GM18870 (cell line): ENCODE results near the gene ATXN7L1.
"Not testable (repeated sequence)": the region's sequence is repeated elsewhere in the genome, so short reads cannot be mapped to it uniquely, and the experiment has no call there.

Experiments
- ATAC-seq: cut with Tn5 transposase; IDR thresholded peaks from one replicate; pipeline ENCODE4 v1.9.1; 2021; ENCODE audit warnings: moderate library complexity; ENCODE audit not compliant: unreplicated experiment

The ATXN7L1 gene

DNA sequence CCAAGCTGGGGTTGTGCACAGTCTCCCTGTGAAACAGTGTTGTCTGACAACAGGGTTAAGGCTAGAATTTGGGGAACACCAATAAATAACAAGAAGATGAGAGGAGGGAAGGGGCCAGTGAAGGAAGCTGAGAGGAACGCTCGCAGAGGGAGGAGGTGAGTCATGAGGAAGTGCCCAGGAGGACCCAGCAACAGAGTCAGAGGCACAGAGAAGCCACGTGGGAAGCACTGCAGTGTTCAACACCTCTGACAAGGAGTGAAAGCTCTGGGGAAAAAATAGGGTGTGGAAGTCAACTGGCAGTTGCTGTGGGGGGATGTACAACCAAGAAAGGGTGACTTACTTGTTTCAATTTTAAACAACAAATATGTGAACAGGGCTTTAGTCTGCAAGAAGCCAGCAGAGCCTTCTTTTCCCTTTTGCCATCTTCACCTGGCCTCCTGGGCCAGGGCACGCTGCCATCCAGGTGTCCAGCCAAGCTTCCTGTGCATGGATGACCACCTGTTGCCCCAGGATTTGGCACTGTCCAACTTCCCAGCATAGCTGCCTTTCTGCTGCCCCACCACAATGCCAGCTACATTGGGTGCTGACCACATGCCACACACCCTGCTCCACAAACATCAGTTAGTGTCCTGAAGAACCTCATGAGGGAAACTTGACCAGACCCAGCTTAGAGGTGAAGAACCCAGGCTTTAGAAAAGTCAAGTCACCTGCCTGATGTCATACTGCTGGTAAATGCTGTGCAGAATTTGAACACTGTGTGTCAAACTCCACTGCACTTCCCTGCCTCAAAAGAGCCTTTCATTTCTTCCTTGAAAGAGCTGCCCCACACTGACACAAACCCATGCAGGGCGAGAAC is 69.6 kb downstream of the ATXN7L1 start:
- ATAC-seq, result peak; percentile 29

DNA sequence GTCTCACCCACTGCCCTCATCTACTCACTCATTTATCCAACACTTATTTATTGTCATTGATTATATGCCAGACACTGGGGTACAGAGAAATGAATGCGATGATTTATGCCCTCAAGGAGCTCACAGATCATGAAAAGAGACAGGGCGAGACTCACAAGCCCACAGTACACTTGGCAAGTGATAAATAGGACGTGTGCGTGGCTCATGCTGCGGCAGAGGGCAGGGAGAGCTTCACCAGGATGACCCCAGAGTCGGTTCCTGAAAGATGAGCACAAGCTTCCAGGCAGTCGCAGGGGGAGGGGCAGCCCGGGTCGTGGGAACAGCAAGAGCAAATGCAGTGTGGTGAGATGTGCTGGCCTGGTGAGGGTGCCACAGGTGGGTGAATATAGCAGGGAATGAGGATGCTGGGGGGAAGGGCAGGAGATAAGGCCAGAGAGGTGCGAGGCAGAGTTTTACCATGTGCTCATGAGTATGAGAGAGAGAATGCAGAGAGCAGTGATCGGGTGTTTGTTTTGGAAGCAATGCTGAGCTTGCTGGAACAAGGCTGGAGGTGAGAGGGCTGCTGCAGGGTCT is 70.9 kb downstream of the ATXN7L1 start:
- no peak for ATAC-seq

DNA sequence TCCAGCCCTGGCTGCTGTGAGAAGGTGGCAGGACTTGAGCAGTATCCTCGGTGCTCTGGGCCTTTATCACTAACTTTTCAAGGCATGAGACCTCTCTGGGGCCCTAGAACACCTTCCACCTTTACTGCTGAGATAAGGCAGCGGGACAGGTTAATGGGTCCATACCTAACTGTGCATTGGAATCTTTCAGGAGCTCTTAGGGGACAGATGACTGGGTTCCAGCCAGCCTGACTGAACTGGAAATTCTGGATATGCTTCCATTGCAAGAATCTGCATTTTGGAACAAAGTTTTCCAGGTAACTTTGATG is 73.0 kb downstream of the ATXN7L1 start:
- no peak for ATAC-seq

DNA sequence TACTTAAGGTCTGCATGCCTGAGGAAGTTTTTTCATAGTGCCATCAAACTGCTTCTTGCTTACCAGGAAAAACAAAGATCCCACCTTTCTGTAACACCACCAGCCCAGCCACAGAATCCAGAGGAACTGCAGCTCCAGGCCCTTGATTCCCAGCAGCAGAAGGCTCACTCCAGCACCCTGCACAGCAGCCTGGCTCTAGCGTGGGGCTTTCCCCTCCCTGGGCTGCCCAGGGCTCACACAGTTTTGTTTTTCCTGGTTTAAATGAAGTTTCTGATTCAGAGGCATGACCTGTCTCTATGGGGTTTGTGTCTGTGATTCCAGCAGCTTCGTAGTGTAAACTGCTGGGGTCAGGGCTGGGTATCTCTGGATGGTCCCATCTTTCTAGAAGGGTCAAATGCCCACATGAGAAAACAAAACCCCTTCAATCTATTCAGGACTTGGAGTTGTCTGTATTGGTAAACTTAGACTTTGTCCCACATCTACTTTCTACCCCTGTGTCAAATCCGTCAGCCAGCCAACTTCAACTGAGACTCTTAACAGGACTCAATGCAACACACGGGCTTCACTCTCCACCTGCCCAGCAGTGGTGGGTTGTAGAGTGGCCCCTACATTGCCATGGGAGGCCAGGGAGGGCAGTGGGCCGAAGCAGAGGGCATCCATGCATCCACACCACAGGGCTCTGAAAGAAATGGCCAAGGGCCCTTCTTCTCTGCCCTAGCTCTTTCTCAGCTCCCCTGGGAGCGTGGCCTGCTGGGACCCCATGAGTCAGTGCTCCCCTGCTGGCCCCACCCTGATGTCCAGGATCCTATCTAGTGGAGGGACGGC is 73.6 kb downstream of the ATXN7L1 start:
- no peak for ATAC-seq

DNA sequence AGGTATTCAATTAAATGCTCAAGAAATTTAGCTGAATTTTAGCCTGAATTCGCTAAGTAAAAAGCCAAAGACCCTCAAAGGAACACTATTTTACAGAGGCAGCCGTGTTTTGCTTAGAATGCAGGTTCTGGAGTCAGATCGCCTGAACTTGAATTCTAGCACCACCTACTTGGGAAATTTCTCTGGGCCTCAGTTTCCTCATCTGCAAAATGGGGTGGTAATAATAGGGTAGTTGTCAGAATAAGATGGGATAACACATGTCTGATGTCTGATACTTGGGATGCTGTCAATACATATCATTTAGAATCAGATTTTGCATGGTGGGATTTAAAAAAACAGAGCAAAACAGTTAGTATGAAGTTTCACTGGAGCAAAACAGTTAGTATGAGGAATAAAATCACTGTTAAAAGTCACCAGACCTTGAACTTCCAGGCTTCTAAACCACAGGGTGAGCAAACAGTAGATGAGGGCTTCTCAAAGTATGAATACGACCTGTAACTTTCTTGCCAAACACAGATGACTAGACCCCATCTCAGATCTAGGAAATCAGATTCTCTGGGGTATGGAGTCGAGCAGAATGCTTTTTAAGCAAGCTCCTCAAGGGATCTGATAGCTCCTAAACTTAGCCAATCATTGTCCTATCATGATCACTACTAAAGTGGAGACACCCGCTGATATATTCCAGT is 75.4 kb downstream of the ATXN7L1 start:
- ATAC-seq, result no peak

DNA sequence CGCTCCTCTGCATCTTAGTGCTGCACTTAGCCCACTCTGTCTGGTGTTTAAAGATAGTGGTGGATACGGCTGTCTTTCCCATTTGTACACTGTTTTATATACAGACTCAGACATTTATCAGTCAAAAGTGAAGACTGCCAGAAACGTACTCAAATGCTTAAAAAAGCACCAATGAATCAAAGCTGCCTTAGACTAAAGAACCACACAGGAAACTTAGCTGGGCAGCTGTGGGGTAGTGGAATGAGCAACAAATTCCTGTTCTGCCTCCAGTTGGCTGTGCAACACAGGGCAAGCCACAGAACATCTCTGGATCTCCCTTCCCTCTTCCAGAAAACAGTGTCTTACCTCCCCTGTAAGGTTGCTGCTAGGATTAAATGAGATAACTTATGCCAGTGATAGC is 76.0 kb downstream of the ATXN7L1 start:
- peak; percentile 61 for ATAC-seq

DNA sequence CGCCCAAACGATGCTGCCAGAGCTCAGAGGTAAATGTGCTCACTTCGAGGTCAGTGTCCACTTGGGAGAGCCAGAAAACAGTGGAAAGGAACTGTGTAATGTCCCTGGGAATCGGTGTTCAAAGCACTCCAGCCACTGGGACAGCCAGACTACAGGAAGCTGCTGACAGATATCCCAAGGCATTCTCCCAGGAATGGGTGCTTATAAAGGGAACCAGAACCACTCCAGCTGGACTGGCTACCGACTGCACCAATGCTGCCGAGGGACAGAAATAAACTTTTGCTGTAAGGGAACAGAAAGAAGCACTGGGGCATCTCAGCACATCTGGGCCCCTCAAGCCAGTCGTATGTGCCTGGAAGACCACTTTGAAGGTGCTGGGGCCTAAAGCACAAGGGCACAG is 76.7 kb downstream of the ATXN7L1 start:
- no peak for ATAC-seq

DNA sequence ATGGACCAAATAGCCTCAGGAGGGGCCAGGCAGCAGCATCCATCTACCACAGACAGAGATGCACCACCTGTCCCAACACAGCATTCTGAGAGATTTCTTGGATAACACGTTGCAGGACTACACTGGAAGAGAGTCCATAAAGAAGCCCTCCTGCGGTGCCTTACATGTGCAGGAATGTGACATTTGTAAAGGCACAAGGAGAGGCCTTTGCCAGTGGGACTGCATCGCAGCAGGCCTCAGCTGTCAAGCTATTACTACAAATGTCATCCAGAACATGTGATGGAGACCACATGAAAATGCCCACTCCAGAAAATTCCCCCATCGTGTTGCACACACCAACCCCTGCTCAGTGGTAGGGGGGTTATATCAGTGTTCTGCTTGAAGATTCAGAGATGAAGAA is 77.4 kb downstream of the ATXN7L1 start:
- ATAC-seq, result no peak

DNA sequence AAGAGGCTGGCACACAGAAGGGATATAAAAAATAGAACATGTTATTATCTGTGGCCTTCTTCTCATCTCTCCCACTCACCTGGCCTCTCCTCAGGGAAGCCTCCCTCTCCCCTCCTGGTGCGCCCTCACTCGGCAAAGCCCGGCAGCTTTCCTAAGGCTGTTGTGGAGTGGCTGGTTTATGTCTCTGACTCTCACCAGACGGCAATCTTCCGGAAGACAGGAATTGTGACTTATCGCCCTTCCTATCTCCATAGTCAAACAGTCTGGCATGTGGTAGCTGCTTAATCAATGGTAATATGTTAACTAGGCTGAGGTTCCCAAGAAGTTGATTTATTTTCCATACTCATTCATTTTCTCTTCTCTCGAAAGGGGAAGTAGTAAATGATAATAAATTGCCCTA is 78.7 kb downstream of the ATXN7L1 start:
- no peak for ATAC-seq

DNA sequence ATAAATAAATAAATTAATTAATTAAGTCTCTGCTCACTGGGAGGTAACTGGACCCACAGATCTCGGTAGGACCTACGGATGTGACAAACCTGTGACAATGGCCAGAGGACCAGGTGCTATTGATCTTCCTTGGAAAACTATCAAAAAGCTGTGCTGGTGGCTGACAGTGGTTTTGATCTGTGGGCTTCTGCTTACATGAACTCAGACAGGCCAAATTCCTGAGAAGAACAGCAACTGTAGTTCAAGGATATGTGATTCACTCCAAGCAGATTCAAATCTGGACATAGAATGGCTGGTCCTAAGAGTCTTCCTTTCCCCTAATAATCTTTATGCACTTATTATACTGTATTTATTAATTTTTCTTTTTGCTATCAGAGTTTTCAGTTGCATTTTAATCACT is 80.0 kb downstream of the ATXN7L1 start:
- ATAC-seq, result no peak

DNA sequence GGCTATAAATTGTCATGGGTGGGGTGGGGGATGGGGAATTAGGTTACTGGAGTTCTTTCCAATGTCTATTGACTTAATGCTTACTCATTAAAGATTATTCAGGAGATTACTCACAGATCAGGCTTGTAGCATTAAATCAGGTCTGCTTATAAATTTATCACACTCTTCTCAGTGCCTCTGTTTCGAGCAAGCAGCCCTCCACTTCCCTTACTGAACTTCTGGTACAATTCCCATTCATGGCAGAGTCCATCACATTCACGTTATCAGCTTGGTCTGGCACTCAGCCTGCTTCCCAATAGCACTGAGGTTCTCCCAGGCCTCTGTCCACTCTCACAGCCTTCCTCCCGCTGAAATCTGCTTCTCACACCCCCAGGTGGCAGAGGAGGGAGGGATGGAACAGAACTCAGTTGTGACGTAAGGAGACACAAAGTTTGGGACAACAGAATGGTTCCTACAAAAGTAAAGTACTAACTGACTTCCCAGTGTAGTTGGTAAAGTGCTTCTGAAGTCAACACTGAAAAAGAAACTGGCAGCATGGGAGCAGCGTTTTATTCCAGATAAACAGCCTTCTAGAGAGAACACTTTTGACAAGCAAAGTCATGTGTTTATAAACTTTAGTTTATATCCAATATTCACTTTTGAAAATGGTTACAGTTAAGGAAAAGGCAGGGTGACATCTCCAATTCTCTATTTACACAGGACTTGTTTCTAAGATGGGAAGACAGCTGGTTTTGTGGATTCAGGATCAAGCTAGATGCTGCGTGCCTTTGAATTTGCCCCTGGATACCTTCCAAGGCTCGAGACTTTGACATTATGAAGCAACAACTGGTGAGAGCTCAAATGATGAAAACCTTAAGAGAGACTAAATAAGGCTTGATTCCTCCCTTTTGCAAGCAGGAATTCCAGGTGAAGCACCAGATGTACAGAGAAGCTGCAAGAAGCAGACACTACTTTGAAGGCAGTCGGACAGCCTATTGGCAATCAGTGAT is 81.4 kb downstream of the ATXN7L1 start:
- ATAC-seq, result no peak

DNA sequence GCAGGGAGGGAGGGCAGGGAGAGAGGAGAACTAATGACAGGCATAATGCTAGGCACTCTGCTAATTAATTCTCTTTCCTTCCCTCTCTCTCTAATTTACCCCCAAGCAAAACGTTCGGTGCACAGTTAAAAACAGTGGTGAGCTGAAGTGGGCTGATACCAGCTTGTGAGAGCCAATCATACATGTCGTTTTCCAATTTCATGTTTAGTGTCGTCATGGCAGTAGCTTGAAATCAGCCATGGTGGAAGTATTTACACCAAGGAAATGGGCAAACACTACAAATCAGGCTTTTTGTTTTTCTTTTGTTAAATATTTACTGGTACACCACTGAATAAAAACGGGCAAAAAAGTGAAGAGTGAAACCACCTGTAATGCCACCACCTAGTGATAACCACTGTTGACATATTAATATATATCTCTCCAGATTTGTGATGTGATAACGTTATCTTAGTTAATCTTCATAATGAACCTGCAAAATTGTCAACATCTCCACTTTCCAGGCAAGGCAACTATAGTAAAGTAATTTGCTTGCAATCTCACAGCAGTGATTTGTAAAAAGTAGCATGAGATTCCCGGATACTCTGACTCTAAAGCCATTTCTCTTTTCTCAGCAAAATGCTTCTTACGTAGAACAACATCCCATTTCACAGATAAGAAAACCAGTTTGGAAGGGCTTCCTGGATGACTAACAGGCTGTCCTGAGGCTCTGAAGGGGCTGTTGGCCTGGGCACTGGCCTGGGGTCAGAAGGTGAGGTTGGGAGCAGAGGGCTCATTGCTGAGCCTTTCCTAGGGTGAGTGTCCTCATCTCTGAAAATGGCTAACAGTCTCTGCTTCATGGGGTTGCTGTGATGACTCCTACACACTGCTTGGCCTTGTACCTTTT is 83.7 kb downstream of the ATXN7L1 start:
- ATAC-seq, result no peak

DNA sequence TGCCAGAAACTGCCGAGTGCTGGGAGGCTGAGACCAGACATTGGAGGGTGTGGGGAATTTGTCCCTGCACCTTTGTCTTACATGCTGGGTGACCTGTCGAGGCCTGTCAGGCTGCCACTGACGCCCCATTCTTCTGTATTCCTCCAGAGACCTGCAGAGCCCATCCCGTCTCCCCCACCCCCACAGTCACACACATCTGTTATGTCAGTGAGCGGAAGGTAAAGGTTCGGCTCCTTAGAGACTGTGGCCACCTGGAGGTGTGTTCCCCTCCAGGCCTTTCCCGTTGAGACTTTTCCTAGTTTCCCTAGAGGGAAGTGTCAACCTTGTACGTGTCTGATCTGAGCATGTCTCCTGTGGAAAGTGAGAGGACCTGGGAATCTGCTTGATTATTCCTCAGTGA is 84.5 kb downstream of the ATXN7L1 start:
- ATAC-seq, result no peak

DNA sequence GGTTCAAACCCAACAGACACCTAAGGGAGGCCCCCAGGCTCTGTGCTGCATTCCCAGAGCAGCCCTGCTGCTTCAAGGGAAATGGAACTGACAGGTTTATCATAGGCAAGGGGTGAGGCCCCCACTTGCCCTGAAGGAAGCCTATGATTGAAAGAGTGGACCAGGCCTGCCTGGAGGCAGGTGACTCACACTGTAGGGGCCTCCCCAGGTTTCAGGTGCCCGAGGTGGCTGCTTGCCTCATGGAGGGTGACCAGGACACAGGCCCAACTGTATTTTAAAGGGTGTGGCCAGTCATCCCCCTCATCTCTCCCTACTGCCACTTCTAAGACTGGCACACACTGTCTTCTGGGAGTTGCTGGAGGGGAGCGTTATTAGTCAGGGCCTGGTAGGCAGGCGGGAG is 85.4 kb downstream of the ATXN7L1 start:
- ATAC-seq, result no peak

DNA sequence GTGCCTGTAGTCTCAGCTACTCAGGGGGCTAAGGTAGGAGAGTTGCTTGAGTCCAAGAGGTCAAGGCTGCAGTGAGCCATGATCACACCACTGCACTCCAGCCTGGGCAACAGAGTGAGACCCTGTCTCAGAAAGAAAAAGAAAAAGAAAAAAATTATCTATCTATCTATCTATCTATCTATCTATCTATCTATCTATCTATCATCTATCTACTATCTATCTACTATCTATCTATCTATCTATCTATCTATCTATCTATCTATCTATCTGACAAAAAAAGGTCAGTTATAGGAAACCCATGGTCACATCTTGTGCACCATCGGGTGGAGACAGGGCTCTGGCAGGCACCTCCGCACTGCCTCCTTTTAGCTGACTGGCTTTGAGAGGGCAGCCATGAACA is 85.9 kb downstream of the ATXN7L1 start:
- not testable (repeated sequence) for ATAC-seq

DNA sequence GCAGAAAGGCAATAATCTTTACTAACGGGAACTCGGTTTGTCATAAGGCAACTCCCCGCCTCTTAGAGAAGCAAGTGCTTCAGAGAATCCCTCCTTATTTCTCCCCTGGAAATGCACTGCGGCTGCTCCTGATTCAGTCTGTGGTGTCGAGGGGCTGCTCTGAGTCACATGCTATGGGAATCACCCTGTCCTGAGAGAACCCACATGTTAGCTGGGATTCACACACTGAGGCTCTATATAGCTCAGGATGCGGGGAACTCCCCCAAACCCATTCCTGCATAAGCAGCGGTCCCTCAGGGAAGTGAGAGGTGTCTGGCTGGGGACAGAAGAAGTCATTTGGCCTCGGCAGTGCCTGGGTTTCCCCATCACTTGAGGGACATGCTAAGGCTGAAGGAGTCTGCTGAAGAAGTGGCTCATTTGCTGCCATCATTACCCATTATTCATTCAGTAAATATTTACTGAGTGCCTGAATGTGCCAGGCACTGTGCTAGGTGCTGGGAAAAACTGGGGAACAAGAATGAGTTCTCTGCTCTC is 87.5 kb downstream of the ATXN7L1 start:
- no peak for ATAC-seq

DNA sequence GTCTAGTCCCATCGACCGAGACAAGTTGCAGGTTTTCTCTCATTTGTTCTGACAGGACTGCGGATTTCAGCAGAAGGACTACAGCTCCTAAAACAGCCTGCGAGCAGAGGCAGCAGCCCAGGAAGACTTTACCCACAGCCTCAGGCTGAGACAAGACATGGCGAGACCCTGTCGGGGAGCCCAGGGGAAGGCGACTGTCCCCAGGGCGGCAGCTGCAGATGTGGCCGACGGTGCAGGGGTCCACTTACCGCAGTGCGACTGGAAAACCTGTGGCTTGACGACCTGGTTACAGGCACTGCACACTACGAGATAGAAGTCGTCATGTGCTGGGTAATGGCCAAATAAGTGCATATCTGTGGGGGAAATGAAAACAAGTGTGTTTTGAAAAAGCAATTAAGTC is 88.0 kb downstream of the ATXN7L1 start:
- ATAC-seq, result no peak

DNA sequence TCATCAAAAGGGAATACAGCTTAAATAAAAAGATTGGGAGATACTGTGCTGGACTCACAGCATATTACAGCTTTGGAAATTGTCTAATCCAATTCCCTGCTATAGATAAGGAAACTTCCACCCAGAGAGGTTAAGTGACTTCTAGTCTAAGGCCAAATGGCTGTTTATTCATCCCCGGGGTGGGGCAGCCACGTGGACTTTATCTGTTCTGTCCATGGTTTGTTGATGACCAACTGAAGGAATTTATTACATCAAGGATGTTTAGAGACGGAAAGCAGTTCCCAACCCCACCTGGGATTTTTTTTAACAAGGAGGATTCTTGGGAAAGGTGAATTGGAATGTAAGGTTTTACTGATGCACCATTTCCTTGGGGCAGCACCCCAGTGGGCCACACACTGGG is 88.6 kb downstream of the ATXN7L1 start:
- ATAC-seq, result no peak
